Skeletal muscle tissue (tissue), 4 donors: ENCODE measurements around the gene ENO2. TPM values are rescaled to one million over a fixed set of nuclear protein-coding genes. Genes with fewer than 3 reads are reported as not detected.
"Not testable (repeated sequence)": the region's sequence is repeated elsewhere in the genome, so short reads cannot be mapped to it uniquely, and the experiment has no call there.

Experiments
- H3K27ac ChIP-seq: one replicate; pipeline ENCODE4 v1.7.0; 2013; ENCODE audit warnings: mild to moderate bottlenecking, low read depth, low read length, inconsistent platforms
- H3K27me3 ChIP-seq, 3 donors: one replicate each; pipeline ENCODE4 v1.7.0; 2013; ENCODE audit warnings: low read length in 3 of 3; ENCODE audit not compliant: control insufficient read depth in 3 of 3, insufficient read depth in 3 of 3
- H3K36me3 ChIP-seq, 3 donors: one replicate each; pipeline ENCODE4 v1.7.0; 2013; ENCODE audit warnings: low read length in 3 of 3; ENCODE audit not compliant: control insufficient read depth in 3 of 3, insufficient read depth in 3 of 3
- H3K4me1 ChIP-seq, 3 donors: one replicate each; pipeline ENCODE4 v1.7.0; 2013; ENCODE audit warnings: low read length in 3 of 3, mild to moderate bottlenecking in 3 of 3; ENCODE audit not compliant: control insufficient read depth in 3 of 3, insufficient read depth in 3 of 3
- H3K4me3 ChIP-seq, 3 donors: one replicate each; pipeline ENCODE4 v1.7.0; 2013; ENCODE audit warnings: low read length in 3 of 3
- H3K9ac ChIP-seq, 3 donors: one replicate each; pipeline ENCODE4 v1.7.0; 2013; ENCODE audit warnings: low read length in 3 of 3, mild to moderate bottlenecking in 3 of 3, moderate library complexity in 2 of 3, low read depth in 1 of 3
- H3K9me3 ChIP-seq, 3 donors: one replicate each; pipeline ENCODE4 v1.7.0; 2013; ENCODE audit warnings: low read length in 3 of 3; ENCODE audit not compliant: control insufficient read depth in 3 of 3
- total RNA-seq: library from RNA; depleted of rRNA; stranded (reverse); fragments of >200 nt; gene quantifications from one replicate; pipeline ENCODE4 v1.2.3, GENCODE V29; 2014
- donor health status: Osteomylitis.

Gene ENO2
- total RNA-seq, 1 donor from 2014 or later: 2.6 TPM

DNA sequence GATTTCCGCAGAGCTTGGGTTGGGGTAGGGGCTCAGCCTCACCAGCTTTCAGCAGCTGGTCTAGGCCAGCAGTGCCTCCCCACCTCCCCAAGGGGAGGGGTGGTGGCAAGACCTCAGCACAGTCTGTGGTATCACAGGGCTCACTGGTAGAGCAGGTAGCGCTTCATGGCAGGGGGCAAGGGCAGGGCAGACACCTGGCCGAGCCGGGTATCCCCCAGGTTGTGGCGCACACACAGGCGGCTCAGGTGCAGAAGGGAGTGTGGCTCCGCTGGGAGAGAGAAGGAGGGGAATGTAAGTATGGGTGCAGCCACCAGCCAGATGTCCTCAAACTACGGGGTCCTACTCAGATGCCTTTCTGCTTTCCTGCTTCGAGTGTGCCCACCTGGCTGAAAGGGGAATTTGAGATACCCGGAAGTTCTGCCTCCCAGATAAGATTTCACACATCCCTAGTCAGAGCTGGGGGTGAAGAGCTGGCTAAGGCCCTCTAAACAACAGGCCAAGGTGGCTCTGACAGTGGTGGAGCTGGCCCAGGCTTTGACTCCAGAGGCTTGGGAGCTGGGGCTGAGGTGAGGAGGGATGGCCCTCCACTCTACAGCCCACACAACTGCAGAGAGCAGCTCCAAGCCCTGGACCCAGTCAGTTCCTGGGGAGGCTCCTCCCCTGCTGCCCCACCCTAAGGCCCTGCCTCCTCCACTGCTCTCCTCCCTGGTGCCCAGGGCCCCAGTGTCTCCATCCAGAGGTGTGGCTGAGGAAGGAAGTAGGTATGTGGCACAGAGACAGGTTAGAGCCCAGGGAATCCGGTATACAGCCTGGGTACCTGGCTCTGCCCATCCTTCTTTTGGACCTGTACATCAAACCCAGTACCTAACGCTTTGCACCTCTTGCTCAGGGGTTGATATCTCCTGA lies 43.1 kb upstream of the ENO2 start:
- Histone ChIP-seq H3K9ac (peak overlapping the region in 2 of 3 donors; percentile 54 to 88), H3K27ac (peak overlapping the region; percentile 74), H3K4me3 (peak overlapping the region; percentile 49 to 84 (median 54)), H3K9me3 (no peaks in the 10 kb centered on the region), H3K4me1 (peaks cover 55 to 65% (median 64%) of the 10 kb centered on the region in 3 donors), H3K36me3 (peaks cover 23 to 36% (median 31%) of the 10 kb centered on the region in 3 donors), H3K27me3 (no peaks in the 10 kb centered on the region)

DNA sequence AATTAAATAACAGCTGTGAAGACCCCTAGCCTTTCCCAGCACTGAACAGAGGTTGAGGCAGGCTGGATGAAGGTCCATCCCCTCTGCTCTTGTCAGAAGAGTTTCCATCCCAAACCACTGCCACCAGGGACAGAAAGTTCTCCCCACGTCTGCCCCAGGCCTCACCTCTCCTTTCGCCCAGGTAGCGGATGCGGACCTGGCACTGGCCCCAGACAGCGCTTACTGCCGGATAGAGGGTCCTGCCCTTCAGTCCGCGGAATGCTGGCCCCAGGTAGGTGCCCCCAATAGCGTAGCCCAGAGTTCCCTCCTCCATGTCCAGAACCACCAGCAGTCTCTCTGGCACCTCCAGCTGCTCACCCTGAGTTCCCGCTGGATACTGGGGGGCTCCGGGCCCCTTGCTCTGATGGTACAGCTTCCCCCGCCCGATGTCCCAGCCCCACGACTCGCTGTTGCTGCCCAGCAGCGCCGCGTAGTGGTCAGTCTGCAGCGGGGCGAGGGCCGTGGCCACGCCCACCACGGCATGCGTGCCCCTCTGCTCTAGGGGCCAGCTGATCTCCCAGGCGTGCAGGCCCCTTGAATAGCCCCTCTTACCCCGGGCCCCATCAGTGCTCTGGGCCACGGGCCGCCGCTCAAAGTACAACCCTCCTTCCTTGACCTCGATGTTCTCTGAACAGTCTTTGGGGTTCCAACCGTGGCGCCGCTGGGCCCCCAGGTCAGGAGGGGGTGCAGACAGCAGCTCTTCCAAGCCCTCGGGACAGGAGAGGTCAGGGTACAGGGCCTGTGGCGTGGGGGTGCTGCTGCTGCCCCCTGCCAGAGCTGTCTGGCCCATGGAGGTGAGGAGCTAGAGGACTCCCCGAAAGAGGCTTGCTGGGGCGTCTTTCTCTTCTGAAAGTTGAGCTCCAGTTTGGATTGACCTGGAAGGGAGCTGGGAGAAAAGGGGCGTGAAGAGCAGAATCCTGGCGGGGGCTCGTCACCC lies 42.0 kb upstream of the ENO2 start:
- H3K9me3 ChIP-seq: no peaks in the 10 kb centered on the region
- peak overlapping the region; percentile 74 for H3K27ac ChIP-seq
- H3K4me3 ChIP-seq: peak overlapping the region; percentile 80 to 88 (median 84)
- peaks cover 23 to 38% (median 34%) of the 10 kb centered on the region in 3 donors for H3K36me3 ChIP-seq
- no peaks in the 10 kb centered on the region for H3K27me3 ChIP-seq
- peaks cover 48 to 56% (median 56%) of the 10 kb centered on the region in 3 donors for H3K4me1 ChIP-seq
- peak overlapping the region; percentile 83 to 89 (median 88) for H3K9ac ChIP-seq

DNA sequence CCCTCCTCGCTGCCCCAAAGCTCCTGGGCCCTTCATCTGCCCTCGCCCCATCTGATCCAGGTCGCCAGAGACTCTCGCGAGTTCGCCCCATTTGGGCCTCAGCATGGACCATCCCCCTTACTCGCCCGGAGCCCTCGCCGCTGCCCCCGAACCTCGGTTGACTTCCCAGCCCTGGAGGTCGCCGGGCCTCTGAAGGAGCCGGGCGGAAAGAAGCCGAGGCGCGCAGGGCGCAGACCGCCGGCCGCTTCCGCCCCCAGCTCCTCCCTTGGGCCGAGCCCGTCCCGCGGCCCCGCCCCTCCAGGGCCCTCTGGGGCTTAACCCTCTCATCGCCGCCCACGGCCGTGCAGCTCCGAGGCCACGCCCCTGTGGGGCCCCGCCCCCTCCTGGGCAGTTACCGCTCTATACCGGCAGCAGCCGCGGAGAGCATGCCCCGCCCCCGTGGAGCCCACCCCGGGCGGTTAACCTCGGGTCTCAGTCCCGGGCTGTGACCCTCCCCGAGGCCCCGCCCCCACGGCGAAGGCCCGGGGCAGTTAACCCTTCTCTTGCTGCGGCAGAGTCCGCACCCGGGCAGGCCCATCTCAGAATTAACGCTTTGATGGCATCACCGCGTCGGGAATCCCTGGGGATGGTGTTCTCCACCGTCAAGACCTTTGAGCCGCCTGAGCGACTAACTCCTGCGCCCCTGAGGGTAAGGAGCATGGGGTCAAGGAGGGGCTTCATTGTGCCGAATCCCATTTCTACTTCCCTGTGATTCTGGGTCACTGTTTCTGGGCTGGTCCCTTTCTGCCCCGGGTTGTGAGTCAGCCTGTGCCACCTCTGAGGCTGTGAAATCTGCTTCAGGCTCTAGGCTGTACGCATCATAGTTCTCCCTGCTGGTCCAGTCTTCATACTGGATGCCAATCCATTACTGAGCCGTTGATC lies 41.0 kb upstream of the ENO2 start, which contains the start of gene SPSB2:
Gene SPSB2 (minus strand): TSS at position 210 of the 921 bp plus-strand sequence. CDS start 402 bp downstream, outside the sequence.
- peak within 1 kb of the TSS; percentile 80 to 88 (median 84) for H3K4me3 ChIP-seq
- H3K9ac ChIP-seq: peak within 1 kb of the TSS; percentile 83 to 89 (median 88)
- H3K27ac ChIP-seq: peak within 1 kb of the TSS; percentile 74
- peaks cover 23 to 34% (median 32%) of the 10 kb centered on the region in 3 donors for H3K36me3 ChIP-seq
- H3K27me3 ChIP-seq: no peaks in the 10 kb centered on the region
- H3K9me3 ChIP-seq: no peaks in the 10 kb centered on the region
- H3K4me1 ChIP-seq: peaks cover 45 to 53% (median 52%) of the 10 kb centered on the region in 3 donors

DNA sequence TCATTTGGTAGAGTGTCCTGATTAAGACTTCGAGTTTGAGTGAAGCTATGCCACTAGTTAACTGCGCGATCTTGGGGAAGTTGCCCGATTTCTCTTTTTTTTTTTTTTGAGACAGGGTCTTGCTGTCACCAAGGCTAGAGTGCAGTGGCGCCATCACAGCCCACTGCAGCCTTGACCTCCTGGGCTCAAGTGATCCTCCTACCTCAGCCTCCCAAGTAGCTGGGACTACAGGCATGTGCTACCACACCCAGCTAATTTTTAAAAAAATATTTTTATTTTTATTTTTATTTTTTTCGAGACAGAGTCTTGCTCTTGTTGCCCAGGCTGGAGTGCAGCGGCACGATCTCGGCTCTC lies 40.4 kb upstream of the ENO2 start:
- peaks cover 38 to 46% (median 45%) of the 10 kb centered on the region in 3 donors for H3K4me1 ChIP-seq
- H3K9me3 ChIP-seq, H3K27me3 ChIP-seq: not testable (repeated sequence)
- H3K27ac ChIP-seq: peak overlapping the region; percentile 74
- peak overlapping the region; percentile 80 to 88 (median 84) for H3K4me3 ChIP-seq
- H3K9ac ChIP-seq: peak overlapping the region; percentile 79 to 88 (median 83)
- peaks cover 23 to 31% (median 29%) of the 10 kb centered on the region in 3 donors for H3K36me3 ChIP-seq

DNA sequence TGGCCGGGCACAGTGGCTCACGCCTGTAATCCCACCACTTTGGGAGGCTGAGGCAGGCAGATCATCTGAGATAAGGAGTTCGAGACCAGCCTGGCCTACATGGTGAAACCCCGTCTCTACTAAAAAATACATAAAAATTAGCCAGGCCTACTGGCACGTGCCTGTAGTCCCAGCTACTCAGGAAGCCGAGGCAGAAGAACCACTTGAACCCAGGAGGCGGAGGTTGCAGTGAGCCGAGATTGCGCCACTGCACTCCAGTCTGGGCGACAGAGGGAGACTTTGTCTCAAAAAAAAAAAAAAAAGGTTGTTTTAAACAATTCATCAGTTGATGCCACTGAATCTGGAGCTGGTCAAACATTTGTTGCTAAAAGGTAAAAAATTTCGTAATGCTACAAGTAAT lies 34.6 kb upstream of the ENO2 start:
- not testable (repeated sequence) for H3K4me1 ChIP-seq, H3K27me3 ChIP-seq, H3K9ac ChIP-seq, H3K4me3 ChIP-seq, H3K27ac ChIP-seq, H3K9me3 ChIP-seq
- H3K36me3 ChIP-seq: peaks cover 9 to 23% (median 12%) of the 10 kb centered on the region in 3 donors

DNA sequence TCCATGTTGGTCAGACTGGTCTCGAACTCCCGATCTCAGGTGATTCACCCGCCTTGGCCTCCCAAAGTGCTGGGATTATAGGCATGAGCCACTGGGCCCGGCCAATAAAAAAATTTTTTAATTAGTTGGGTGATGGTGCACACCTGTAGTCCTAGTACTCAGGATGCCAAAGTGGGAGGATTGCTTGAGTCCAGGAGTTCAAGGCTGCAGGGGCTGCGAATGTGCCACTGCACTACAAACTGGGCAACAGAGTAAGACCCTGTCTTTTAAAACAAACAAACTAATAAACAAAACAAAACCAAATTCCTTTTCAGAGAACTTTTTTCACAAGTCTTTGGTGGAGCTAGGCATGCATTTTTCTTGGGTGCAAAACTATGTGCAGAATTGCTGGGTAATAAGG lies 31.1 kb upstream of the ENO2 start:
- H3K4me3 ChIP-seq: no peak overlapping the region
- H3K9ac ChIP-seq: no peak overlapping the region
- H3K27ac ChIP-seq: no peak overlapping the region
- H3K36me3 ChIP-seq: peaks cover 8 to 19% (median 9%) of the 10 kb centered on the region in 3 donors
- no peaks in the 10 kb centered on the region for H3K27me3 ChIP-seq
- H3K9me3 ChIP-seq: no peaks in the 10 kb centered on the region
- H3K4me1 ChIP-seq: no peaks in the 10 kb centered on the region

DNA sequence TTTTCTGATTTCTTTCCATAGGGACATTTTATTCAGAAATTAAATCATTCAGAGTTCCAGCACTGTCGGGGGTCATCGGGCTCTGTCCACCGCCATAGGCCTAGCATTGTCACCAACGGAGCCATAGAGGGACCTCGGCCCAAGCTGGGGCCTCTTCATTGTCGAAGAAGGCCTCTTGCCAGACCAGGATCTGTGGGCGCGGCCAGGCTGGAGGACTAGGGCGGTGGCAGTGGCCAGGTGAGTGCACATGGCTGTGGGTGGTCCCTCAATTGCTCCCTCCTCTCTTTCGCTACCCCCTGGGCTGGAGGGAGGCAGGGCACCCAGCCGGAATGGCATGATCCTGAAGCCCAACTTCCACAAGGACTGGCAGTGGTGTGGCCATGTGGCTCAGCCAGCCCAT lies 30.7 kb upstream of the ENO2 start:
- Histone ChIP-seq H3K27me3 (no peaks in the 10 kb centered on the region), H3K36me3 (peaks cover 8 to 19% (median 9%) of the 10 kb centered on the region in 3 donors), H3K9me3 (no peaks in the 10 kb centered on the region), H3K4me1 (no peaks in the 10 kb centered on the region), H3K4me3 (no peak overlapping the region), H3K9ac (no peak overlapping the region), H3K27ac (no peak overlapping the region)

DNA sequence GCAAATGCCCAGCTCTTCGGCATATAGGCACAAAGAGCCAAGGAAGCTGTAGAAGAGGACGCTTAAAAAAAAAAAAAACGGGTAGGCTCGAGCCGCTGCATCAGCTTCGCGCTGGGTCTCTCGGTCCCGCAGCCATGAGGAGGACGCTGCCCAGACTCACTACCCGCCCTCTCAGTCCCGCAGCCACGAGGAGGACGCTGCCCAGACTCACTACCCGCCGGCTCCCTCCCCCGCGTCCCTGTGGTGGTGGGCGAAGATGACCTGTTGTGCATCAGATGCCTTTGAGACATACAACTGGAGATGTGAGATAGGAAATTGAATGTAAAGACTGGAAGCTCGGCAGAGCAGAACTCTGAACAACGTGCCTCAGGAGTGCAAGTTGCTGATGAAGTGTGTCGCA lies 29.8 kb upstream of the ENO2 start:
- peaks cover 8 to 19% (median 9%) of the 10 kb centered on the region in 3 donors for H3K36me3 ChIP-seq
- no peak overlapping the region for H3K27ac ChIP-seq
- H3K9me3 ChIP-seq: no peaks in the 10 kb centered on the region
- no peak overlapping the region for H3K4me3 ChIP-seq
- no peak overlapping the region for H3K9ac ChIP-seq
- H3K4me1 ChIP-seq: no peaks in the 10 kb centered on the region
- H3K27me3 ChIP-seq: no peaks in the 10 kb centered on the region
